Activated effector memory CD4-positive, alpha-beta T cell treated with anti-CD3 and anti-CD28 coated beads, Interleukin-2, amount 50 U/mL, for 16 hours (primary cell): ENCODE data around the gene ADGRG4.

Source experiments
- DNase-seq: peaks from one replicate; pipeline ENCODE4 v3.0.0-alpha.2; 2020

The ADGRG4 gene

GRCh38 chrX:136295380-136295779, 5.4 kb upstream of the ADGRG4 start:
- DNase-seq = no peak

DNA sequence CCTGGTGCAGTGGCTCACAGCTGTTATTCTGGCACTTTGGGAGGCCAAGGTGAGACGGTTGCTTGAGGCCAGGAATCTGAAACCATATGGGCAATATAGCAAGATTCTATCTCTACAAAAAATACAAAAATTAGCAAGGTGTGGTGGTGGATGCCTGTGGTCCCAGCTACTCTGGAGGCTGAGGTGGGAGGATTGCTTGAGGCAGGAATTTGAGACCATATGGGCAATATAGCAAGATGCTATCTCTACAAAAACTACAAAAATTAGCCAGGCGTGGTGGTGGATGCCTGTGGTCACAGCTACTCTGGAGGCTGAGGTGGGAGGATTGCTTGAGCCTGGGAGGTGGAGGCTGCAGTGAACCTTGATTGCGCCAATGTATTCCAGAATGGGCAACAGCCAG, 2.3 kb downstream of the ADGRG4 start:
- DNase-seq = no peak

DNA sequence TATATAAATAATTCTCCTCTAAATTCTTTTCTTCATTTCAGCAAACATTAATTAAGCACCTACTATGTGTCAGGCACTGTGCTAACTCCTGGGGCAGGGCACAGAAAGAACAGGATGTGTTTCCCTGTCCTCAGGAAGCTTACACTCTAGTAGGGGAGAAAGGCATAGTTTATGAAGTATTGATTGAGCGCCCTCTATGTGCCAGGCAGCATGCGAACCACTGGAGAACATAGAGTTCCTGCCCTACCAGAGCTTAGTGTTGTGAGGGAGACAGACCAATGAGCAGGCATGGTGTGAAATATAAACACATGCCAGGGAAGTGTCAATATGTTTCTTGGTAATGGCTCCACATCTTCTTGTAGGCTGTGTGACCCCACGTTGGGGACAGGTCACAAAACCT, 3.7 kb downstream of the ADGRG4 start:
- no peak for DNase-seq

GRCh38 chrX:136306182-136306581, 5.4 kb downstream of the ADGRG4 start:
- no peak for DNase-seq

DNA sequence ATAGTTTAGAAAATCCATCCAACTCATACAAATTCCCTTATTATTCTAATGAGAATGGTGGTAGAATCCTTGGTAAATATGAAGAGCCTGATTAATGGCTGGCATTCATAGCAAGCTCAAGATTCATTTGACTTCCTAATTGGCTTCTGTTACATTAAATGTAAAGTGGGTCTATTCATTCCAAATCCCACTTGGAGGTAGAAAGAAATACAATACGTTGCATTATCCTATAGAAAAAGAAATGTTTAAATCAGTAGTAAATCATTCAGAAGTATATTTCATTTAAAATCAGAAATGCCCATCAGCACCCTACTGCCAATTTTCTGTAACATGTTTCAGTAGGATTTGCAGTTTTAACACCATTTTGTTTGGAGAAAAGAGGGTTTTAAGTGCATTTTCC, 6.7 kb downstream of the ADGRG4 start:
- no peak for DNase-seq

DNA sequence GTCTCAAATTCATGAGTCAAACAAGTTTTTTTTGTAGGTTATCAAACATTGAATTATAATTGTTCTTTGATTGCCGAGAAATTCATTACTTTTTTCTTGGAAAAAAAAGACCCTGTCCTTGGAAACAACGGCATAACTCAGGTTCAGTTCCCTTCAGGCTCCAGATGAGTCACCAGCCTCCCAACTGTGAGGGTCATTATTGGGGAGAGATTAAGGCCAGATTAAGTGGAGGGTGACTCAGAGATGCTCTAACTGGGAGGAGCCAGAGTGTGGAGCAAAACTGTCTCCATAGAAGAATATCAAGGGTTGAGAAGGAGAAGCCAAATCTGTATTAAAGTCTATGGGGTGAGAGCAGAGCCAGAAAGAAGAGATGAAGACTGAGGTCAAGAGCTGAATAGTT, 9.6 kb downstream of the ADGRG4 start:
- DNase-seq = no peak

DNA sequence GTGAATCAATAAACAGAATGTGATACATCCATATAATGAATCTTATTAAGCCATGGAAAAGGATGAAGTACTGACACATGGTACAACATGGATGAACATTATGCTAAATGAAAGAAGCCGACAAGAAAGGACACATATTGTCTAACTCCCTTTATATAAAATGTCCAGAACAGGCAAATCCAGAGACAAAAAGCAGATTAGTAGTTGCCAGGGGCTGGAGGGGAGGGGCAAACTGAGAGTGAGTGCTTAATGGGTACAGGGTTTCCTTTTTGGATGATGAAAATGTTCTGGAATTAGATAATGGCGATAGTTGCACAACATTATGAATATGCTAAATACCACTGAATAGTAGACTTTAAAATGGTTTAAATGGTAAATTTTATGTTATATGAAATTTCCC, 17.4 kb downstream of the ADGRG4 start:
- no peak for DNase-seq

- DNase-seq = no peak
Measured at GRCh38 chrX:136318895-136319597, 18.3 kb downstream of the ADGRG4 start.

DNA sequence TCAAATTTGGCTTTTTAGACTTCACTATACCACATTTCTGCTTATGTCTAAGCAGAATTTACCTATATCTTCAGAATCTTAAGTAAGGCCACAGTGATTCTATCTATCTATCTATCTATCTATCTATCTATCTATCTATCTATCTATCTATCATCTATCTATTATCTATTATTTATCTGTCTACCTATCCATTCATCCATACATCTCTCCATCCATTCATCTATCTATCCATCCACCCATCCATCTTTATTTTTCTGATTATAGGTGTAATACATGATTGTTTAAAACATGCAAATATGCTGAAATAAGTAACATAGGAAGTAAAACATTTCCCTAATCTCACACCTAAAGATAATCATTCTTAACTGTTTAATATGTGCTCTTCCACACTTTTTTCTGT, 18.8 kb downstream of the ADGRG4 start:
- DNase-seq = no peak

DNA sequence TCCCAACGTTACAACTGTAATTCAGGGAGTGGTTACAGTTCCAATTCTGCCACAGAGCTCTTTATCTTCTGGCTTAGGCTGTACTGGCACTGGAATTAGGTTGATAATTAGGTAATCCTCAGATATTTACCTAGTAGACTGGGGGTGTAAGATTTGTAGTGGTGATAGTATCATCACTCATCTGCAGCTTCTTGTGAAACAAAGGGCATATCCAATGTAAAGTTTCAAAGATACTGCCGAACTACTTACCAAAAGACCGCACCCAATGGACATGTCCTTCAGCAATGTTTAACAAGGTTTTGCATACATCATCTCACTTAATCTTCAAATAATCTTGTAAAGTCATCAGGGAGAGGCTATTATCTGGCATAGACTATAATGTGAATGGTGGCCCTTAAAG, 20.8 kb downstream of the ADGRG4 start:
- DNase-seq = no peak

- DNase-seq = no peak
Measured at GRCh38 chrX:136322064-136322463, 21.3 kb downstream of the ADGRG4 start.

- no peak for DNase-seq
Measured at GRCh38 chrX:136325377-136325776, 24.6 kb downstream of the ADGRG4 start.

- no peak for DNase-seq
Measured at GRCh38 chrX:136328933-136329332, 28.2 kb downstream of the ADGRG4 start.

DNA sequence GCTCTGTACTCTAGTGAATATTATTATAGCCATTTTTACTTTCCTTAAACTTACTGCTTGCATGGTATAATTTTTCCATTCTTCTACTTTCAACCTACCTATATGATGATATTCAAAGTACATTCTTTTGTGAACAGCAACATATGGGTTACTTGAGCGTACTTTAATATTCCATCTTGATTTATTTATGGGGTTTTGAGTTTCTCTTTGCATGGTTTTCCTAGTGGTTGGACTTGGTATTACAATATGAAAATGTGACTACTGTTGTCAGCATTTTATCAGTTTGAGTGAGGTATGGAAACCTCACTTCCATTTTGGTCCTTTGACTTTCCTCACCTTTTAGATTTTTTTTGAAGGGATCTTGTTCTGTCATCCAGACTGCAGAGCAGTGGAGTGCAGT, 35.9 kb downstream of the ADGRG4 start:
- DNase-seq = no peak

DNA sequence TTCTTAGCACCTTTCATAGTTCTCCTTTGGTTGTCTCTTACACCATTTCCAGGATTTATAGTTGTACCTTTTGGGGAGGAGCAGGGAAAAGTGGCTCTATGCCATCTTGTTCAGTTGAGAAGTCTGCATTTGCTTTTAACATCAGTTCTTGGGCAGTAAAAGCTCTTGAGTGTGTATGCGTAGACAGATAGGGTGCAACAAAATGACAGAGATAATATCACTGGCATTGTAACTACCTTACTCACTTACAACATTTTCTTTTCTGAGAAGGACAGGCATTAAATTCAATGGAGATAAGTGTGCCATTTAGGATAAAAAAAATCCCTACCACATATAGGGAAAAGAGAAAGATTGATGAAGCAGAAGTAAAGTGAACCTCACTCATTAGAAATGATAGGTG, 38.9 kb downstream of the ADGRG4 start:
- no peak for DNase-seq

GRCh38 chrX:136344320-136344719, 43.6 kb downstream of the ADGRG4 start:
- no peak for DNase-seq

DNA sequence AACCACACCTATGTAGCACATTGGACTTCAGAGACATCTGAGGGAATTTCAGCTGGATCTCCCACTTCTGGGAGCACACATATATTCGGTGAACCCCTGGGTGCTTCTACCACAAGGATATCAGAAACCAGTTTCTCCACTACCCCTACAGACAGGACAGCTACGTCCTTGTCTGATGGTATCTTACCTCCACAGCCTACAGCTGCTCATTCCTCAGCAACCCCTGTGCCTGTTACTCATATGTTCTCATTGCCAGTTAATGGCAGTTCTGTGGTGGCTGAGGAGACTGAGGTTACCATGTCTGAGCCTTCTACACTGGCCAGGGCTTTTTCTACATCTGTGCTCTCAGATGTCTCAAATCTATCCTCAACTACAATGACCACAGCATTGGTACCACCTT, 45.7 kb downstream of the ADGRG4 start:
- no peak for DNase-seq

- no peak for DNase-seq
Measured at GRCh38 chrX:136347706-136348105, 46.9 kb downstream of the ADGRG4 start.

GRCh38 chrX:136353526-136354093, 52.8 kb downstream of the ADGRG4 start:
- DNase-seq = no peak

DNA sequence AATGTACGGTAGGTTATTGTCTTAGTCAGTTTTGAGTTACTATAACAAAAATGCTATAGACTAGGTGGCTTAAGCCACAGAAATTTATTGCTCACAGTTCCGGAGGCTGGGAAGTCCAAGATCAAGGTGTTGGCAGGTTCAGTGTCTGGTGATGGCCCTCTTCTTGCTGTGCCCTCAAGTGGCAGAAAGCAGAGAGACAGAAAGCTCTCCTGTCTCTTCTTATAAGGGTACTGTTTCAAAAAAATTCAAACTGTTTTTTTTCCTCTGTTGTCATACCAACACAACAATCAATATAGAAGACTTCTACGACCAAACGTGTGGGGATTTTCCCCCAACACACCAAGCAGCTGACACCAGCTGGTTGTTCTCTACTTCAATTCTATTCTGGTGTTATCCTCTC, 53.4 kb downstream of the ADGRG4 start:
- DNase-seq = no peak

GRCh38 chrX:136369377-136369776, 68.6 kb downstream of the ADGRG4 start:
- no peak for DNase-seq

DNA sequence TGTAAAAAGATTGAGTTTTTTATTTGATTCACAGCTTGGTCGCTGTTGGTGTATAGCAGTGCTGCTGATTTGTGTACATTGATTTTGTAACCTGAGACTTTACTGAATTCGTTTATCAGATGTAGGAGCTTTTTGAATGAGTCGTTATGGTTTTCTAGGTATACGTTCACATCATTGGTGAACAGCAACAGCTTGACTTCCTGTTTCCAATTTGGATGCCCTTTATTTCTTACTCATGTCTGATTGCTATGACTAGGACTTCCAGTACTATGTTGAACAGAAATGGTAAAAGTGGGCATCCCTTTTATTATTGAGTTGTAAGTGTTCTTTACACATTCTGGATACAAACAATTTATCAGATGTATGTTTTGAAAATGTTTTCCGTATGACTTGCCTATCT, 76.0 kb downstream of the ADGRG4 start:
- no peak for DNase-seq

GRCh38 chrX:136380010-136380769, 79.4 kb downstream of the ADGRG4 start:
- no peak for DNase-seq

GRCh38 chrX:136386173-136386572, 85.4 kb downstream of the ADGRG4 start:
- no peak for DNase-seq
